IMR-90 (cell line): ENCODE measurements around the gene EDC4. TPM values are rescaled to one million over a fixed set of nuclear protein-coding genes. Genes with fewer than 3 reads are reported as not detected.

Experiments used
- ATAC-seq: fragments of 200-7000 bp; cut with Tn5 transposase; 2 replicates; pipeline ENCODE4 v1.9.1; 2020; ENCODE audit warnings: low read depth, mild to moderate bottlenecking, moderate library complexity
- BruUV-seq: library from RNA; stranded (reverse); fragments of 400-500 nt; replicated peaks from 2 replicates; lab custom pipeline; 2021; lab: Mats Ljungman, UMichigan
- CTCF ChIA-PET: fragments of 300-600 bp; formaldehyde crosslinking; extraction: SDS; loops from one replicate; lab custom pipeline; 2021; ENCODE audit warnings: antibody characterized with exemption; lab: Yijun Ruan, JAX
- POLR2A ChIA-PET: fragments of 300-600 bp; sonication (Branson Sonifier 250); formaldehyde crosslinking; loops from one replicate; lab custom pipeline; 2022; ENCODE audit warnings: antibody characterized with exemption; ENCODE audit not compliant: unreplicated experiment; lab: Charles Lee
- DNase-seq: peaks from one replicate; pipeline ENCODE4 v3.0.0; 2013
- H2AFZ ChIP-seq: replicated peaks from 2 replicates; pipeline ENCODE3; 2013; ENCODE audit warnings: low read length, mild to moderate bottlenecking; ENCODE audit not compliant: poor library complexity
- H2AK5ac ChIP-seq: 2 replicates; pipeline ENCODE4 v1.6.1; 2013; ENCODE audit warnings: low read depth, low read length, inconsistent platforms
- H2AK9ac ChIP-seq: replicated peaks from 2 replicates; pipeline ENCODE3; 2013; ENCODE audit warnings: mild to moderate bottlenecking, low read depth, low read length, moderate library complexity; ENCODE audit not compliant: poor library complexity
- H2BK120ac ChIP-seq: 2 replicates; pipeline ENCODE4 v1.6.1; 2013; ENCODE audit warnings: low read depth, low read length, inconsistent platforms
- H2BK15ac ChIP-seq: 3 replicates; pipeline ENCODE4 v1.6.1; 2013; ENCODE audit warnings: low read depth, low read length, inconsistent platforms
- H2BK20ac ChIP-seq: 2 replicates; pipeline ENCODE4 v1.6.1; 2013; ENCODE audit warnings: low read depth, mild to moderate bottlenecking, inconsistent platforms, low read length, moderate library complexity
- H2BK5ac ChIP-seq: 2 replicates; pipeline ENCODE4 v1.6.1; 2013; ENCODE audit warnings: mild to moderate bottlenecking, low read depth, low read length, inconsistent platforms; ENCODE audit not compliant: poor library complexity, severe bottlenecking
- H3K14ac ChIP-seq: replicated peaks from 2 replicates; pipeline ENCODE4 v1.6.1; 2013; ENCODE audit warnings: low read depth, low read length, inconsistent platforms
- H3K18ac ChIP-seq: 2 replicates; pipeline ENCODE4 v1.6.1; 2013; ENCODE audit warnings: low read depth, low read length, control low read depth
- H3K23ac ChIP-seq: 2 replicates; pipeline ENCODE4 v1.6.1; 2013; ENCODE audit warnings: low read depth, low read length, inconsistent platforms
- H3K27ac ChIP-seq: 2 replicates; pipeline ENCODE4 v1.5.1; 2013; ENCODE audit warnings: mild to moderate bottlenecking, control low read depth, low read length; ENCODE audit not compliant: insufficient read depth
- H3K27me3 ChIP-seq: 2 replicates; pipeline ENCODE4 v1.6.1; 2013; ENCODE audit warnings: low read length; ENCODE audit not compliant: control insufficient read depth, insufficient read depth
- H3K36me3 ChIP-seq: 2 replicates; pipeline ENCODE4 v1.6.1; 2013; ENCODE audit warnings: low read length, mixed read lengths; ENCODE audit not compliant: control insufficient read depth, insufficient read depth
- H3K4ac ChIP-seq: 2 replicates; pipeline ENCODE4 v1.6.1; 2013; ENCODE audit warnings: low read depth, low read length, inconsistent platforms
- H3K4me1 ChIP-seq: 2 replicates; pipeline ENCODE4 v1.6.1; 2013; ENCODE audit warnings: low read length, mixed read lengths; ENCODE audit not compliant: control insufficient read depth, insufficient read depth
- H3K4me2 ChIP-seq: 2 replicates; pipeline ENCODE4 v1.6.1; 2013; ENCODE audit warnings: low read depth, mild to moderate bottlenecking, control low read depth, low read length, moderate library complexity
- H3K4me3 ChIP-seq: 2 replicates; pipeline ENCODE4 v1.5.1; 2013; ENCODE audit warnings: low read depth, mild to moderate bottlenecking, control low read depth, low read length, moderate library complexity; ENCODE audit not compliant: insufficient read depth
- H3K56ac ChIP-seq: 2 replicates; pipeline ENCODE4 v1.6.1; 2013; ENCODE audit warnings: low read length, inconsistent platforms; ENCODE audit not compliant: insufficient read depth; ENCODE audit errors: extremely low read depth
- H3K79me1 ChIP-seq, 2 experiments: 2 replicates each; pipeline ENCODE4 v1.6.1; 2013; ENCODE audit warnings: low read length in 2 of 2, inconsistent platforms in 1 of 2, low read depth in 1 of 2
- H3K9ac ChIP-seq: 2 replicates; pipeline ENCODE4 v1.6.1; 2013; ENCODE audit warnings: low read depth, low read length, control low read depth
- H3K9me1 ChIP-seq: 2 replicates; pipeline ENCODE4 v1.6.1; 2013; ENCODE audit warnings: low read length, inconsistent platforms; ENCODE audit not compliant: insufficient read depth
- H3K9me3 ChIP-seq: 2 replicates; pipeline ENCODE4 v1.6.1; 2013; ENCODE audit warnings: low read length; ENCODE audit not compliant: control insufficient read depth, insufficient read depth
- H4K20me1 ChIP-seq: 2 replicates; pipeline ENCODE4 v1.6.1; 2013; ENCODE audit warnings: low read length, inconsistent platforms; ENCODE audit not compliant: insufficient read depth
- H4K5ac ChIP-seq: 2 replicates; pipeline ENCODE4 v1.6.1; 2013; ENCODE audit warnings: mild to moderate bottlenecking, low read depth, low read length, control low read depth
- H4K8ac ChIP-seq, 2 experiments: 2 replicates each; pipeline ENCODE4 v1.6.1; 2013; ENCODE audit warnings: low read depth in 2 of 2, low read length in 2 of 2, control low read depth in 1 of 2, inconsistent platforms in 1 of 2
- H4K91ac ChIP-seq: 2 replicates; pipeline ENCODE4 v1.6.1; 2013; ENCODE audit warnings: low read depth, low read length, inconsistent platforms; ENCODE audit not compliant: insufficient read depth
- BHLHE40 ChIP-seq: fragments of 150-350 bp; IDR thresholded peaks from 2 replicates; pipeline ENCODE4 v1.6.1; 2016; ENCODE audit warnings: mild to moderate bottlenecking, low read depth, low read length
- CHD1 ChIP-seq: IDR thresholded peaks from 2 replicates; pipeline ENCODE4 v1.6.1; 2012; ENCODE audit warnings: low read depth, low read length, improper control_type of control experiment
- CTCF ChIP-seq: conservative IDR thresholded peaks from 2 replicates; pipeline ENCODE4 v1.5.1; 2012; ENCODE audit warnings: mild to moderate bottlenecking, low read depth, low read length, improper control_type of control experiment
- ELK1 ChIP-seq: fragments of 150-350 bp; IDR thresholded peaks from 2 replicates; pipeline ENCODE4 v1.6.1; 2016; ENCODE audit warnings: low read depth, mild to moderate bottlenecking, low read length, moderate library complexity, borderline replicate concordance
- FOS ChIP-seq: fragments of 150-350 bp; IDR thresholded peaks from 2 replicates; pipeline ENCODE4 v1.6.1; 2016; ENCODE audit warnings: low read depth, low read length
- MAFK ChIP-seq: IDR thresholded peaks from 2 replicates; pipeline ENCODE4 v1.6.1; 2012; ENCODE audit warnings: low read depth, low read length, improper control_type of control experiment
- MAZ ChIP-seq: IDR thresholded peaks from 2 replicates; pipeline ENCODE4 v1.6.1; 2012; ENCODE audit warnings: low read depth, mild to moderate bottlenecking, low read length, improper control_type of control experiment, moderate library complexity, borderline replicate concordance
- NFE2L2 ChIP-seq: fragments of 150-350 bp; IDR thresholded peaks from 2 replicates; pipeline ENCODE4 v1.6.1; 2016; ENCODE audit warnings: low read depth, mild to moderate bottlenecking, low read length
- POLR2A ChIP-seq: IDR thresholded peaks from 2 replicates; pipeline ENCODE4 v1.6.1; 2012; ENCODE audit warnings: mild to moderate bottlenecking, low read depth, low read length
- RAD21 ChIP-seq: IDR thresholded peaks from 2 replicates; pipeline ENCODE4 v1.6.1; 2012; ENCODE audit warnings: low read length, improper control_type of control experiment
- RCOR1 ChIP-seq: IDR thresholded peaks from 2 replicates; pipeline ENCODE4 v1.6.1; 2012; ENCODE audit warnings: mild to moderate bottlenecking, low read length, improper control_type of control experiment; ENCODE audit not compliant: insufficient replicate concordance
- RFX5 ChIP-seq: IDR thresholded peaks from 2 replicates; pipeline ENCODE4 v1.8.0; 2012; ENCODE audit warnings: low read depth, mild to moderate bottlenecking, low read length, moderate library complexity
- USF2 ChIP-seq: fragments of 150-350 bp; IDR thresholded peaks from 2 replicates; pipeline ENCODE4 v1.6.1; 2017; ENCODE audit warnings: mild to moderate bottlenecking, antibody characterized with exemption, low read length, low read depth
- WGBS, 2 experiments: methylation state at CpG; one replicate each; pipeline versions ENCODE4 v1.1.5 to v1.1.7; 2013; ENCODE audit warnings: missing lambda C conversion rate in 2 of 2; ENCODE audit not compliant: insufficient read length in 1 of 2; ENCODE audit errors: extremely low coverage in 2 of 2; 5-methylcytosine and 5-hydroxymethylcytosine counted together
- dilution Hi-C: fragments of 300-500 bp; cut with HindIII; formaldehyde crosslinking; loops from one replicate; pipeline ENCODE4 v1.14.3; 2018; ENCODE audit warnings: low sequenced_read_pairs; ENCODE audit not compliant: unreplicated experiment
- in situ Hi-C: fragments of 300-500 bp; cut with MboI; formaldehyde crosslinking; loops from 3 replicates; pipeline ENCODE4 v1.14.3; 2019; ENCODE audit warnings: low sequenced_read_pairs, inconsistent platforms, mixed read lengths
- intact Hi-C: fragments of 100-400 bp; cut with micrococcal nuclease; formaldehyde crosslinking; loops from 2 replicates; pipeline ENCODE4 v1.10.0; 2022
- polyA plus RNA-seq, 3 experiments: library from polyadenylated mRNA; depleted of rRNA; stranded (reverse); fragments of >200 nt; gene quantifications; 2 replicates each; pipeline ENCODE4 v1.2.3, GENCODE V29; 2012; ENCODE audit warnings: low replicate concordance in 1 of 3
- total RNA-seq: library from RNA; depleted of rRNA; stranded (reverse); fragments of >200 nt; gene quantifications from 2 replicates; pipeline ENCODE4 v1.2.3, GENCODE V29; 2012

Gene EDC4
- total and polyA plus RNA-seq, 2 of the 4 experiments (the other 2 are of a cell fraction): 33.2 to 64.0 TPM

DNA sequence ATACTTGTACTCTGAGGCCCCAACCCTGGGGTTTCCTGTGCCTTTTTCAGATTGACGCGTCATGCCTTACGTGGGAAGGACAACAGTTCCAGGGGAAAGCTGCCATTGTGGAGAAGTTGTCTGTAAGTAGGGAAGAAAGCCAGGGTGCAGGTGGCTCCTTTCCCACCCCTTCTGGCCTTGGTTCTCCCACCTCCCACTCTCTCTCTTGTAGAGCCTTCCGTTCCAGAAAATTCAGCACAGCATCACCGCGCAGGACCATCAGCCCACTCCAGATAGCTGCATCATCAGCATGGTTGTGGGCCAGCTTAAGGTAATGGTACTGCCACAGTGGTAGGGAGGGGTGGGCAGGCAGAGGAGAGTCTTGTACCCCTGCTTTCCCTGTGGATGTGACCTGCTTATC, 4.6 kb upstream of the EDC4 start:
- H2BK15ac ChIP-seq: no peak overlapping the region
- H3K36me3 ChIP-seq: peaks cover 42% of the 10 kb centered on the region
- no peak overlapping the region for H3K27ac ChIP-seq
- H4K5ac ChIP-seq: no peak overlapping the region
- no peak overlapping the region for H4K8ac ChIP-seq
- intact Hi-C loops: no loop called here
- TF ChIP-seq RFX5 (no peak), NFE2L2 (no peak), POLR2A (no peak), RCOR1 (no peak), CTCF (no peak), MAZ (no peak), MAFK (no peak), USF2 (no peak), RAD21 (no peak), FOS (no peak), ELK1 (no peak), CHD1 (no peak), BHLHE40 (no peak)
- H3K23ac ChIP-seq: no peak overlapping the region
- in situ Hi-C loops: no loop called here
- no peak overlapping the region for H3K56ac ChIP-seq
- ATAC-seq: no peak
- no peak overlapping the region for H2AFZ ChIP-seq
- POLR2A ChIA-PET: no interaction called here
- H4K20me1 ChIP-seq: peaks cover 41% of the 10 kb centered on the region
- no peaks in the 10 kb centered on the region for H3K9me3 ChIP-seq
- H3K4me2 ChIP-seq: no peak overlapping the region
- no peak overlapping the region for H2AK5ac ChIP-seq
- no peak overlapping the region for H3K4ac ChIP-seq
- H3K4me3 ChIP-seq: no peak overlapping the region
- no TSS peak for BruUV-seq
- no peak overlapping the region for H3K14ac ChIP-seq
- no peak overlapping the region for H2BK20ac ChIP-seq
- H2BK120ac ChIP-seq: no peak overlapping the region
- no peak overlapping the region for H2AK9ac ChIP-seq
- no peak overlapping the region for H2BK5ac ChIP-seq
- peaks cover 4% of the 10 kb centered on the region for H3K4me1 ChIP-seq
- peaks cover 45 to 60% of the 10 kb centered on the region in 2 experiments for H3K79me1 ChIP-seq
- H3K9me1 ChIP-seq: peaks cover 18% of the 10 kb centered on the region
- CTCF ChIA-PET: no interaction called here
- no peak overlapping the region for H3K18ac ChIP-seq
- H4K91ac ChIP-seq: no peak overlapping the region
- H3K27me3 ChIP-seq: no peaks in the 10 kb centered on the region
- dilution Hi-C loops: no loop called here
- no peak for DNase-seq
- no peak overlapping the region for H3K9ac ChIP-seq
- WGBS, 2 experiments: no CpG with 5 or more reads among the region's 6 CpGs
